Naive B cell (primary cell): ENCODE results near the gene MVP. TPM values are rescaled to one million over a fixed set of nuclear protein-coding genes. Genes with fewer than 3 reads are reported as not detected.

Experiments used
- ATAC-seq, 2 donors: fragments of 150-1000 bp; cut with Tn5 transposase; 2 replicates each; pipeline ENCODE4 v1.10.0; 2021; ENCODE audit warnings: low read depth in 2 of 2, mild to moderate bottlenecking in 2 of 2, moderate library complexity in 2 of 2
- DNase-seq: peaks from one replicate; pipeline ENCODE4 v3.0.0; 2022
- H3K27ac Mint-ChIP-seq, 6 donors: one replicate each; pipeline ENCODE4 v1.8.0; 2020 to 2022; ENCODE audit warnings: mild to moderate bottlenecking in 6 of 6, mixed read lengths in 6 of 6, moderate library complexity in 5 of 6, inconsistent platforms in 2 of 6
- H3K27me3 Mint-ChIP-seq, 3 donors: one replicate each; pipeline ENCODE4 v1.8.0; 2021 to 2022; ENCODE audit warnings: mixed read lengths in 3 of 3, mild to moderate bottlenecking in 1 of 3
- H3K36me3 Mint-ChIP-seq, 2 donors: one replicate each; pipeline ENCODE4 v1.8.0; 2020 to 2022; ENCODE audit warnings: mixed read lengths in 2 of 2, inconsistent platforms in 1 of 2, mild to moderate bottlenecking in 1 of 2
- H3K4me1 Mint-ChIP-seq, 3 donors: one replicate each; pipeline ENCODE4 v1.8.0; 2020 to 2022; ENCODE audit warnings: mixed read lengths in 3 of 3, inconsistent platforms in 1 of 3, mild to moderate bottlenecking in 1 of 3, moderate library complexity in 1 of 3
- H3K4me3 Mint-ChIP-seq, 8 donors: one replicate each; pipeline ENCODE4 v1.8.0; 2020 to 2022; ENCODE audit warnings: mild to moderate bottlenecking in 8 of 8, mixed read lengths in 8 of 8, moderate library complexity in 8 of 8, inconsistent platforms in 2 of 8
- H3K9me3 Mint-ChIP-seq, 7 donors: one replicate each; pipeline ENCODE4 v1.8.0; 2020 to 2022; ENCODE audit warnings: mixed read lengths in 7 of 7, mild to moderate bottlenecking in 5 of 7, inconsistent platforms in 2 of 7, moderate library complexity in 1 of 7
- polyA plus RNA-seq, 6 donors: library from polyadenylated mRNA; unstranded; fragments of 300-500 nt; fragmentation: Illumina TruSeq; gene quantifications; one replicate each; pipeline ENCODE4 v1.2.3, GENCODE V29; 2021; ENCODE audit warnings: low read depth in 6 of 6

The MVP gene
- polyA plus RNA-seq, 6 donors from 2014 or later: 39.7 to 61.4 (median 43.9) TPM

GRCh38 chr16:29806641-29807425, 13.4 kb upstream of the MVP start:
- Mint-ChIP-seq H3K36me3 (peaks cover 0 to 7% of the 10 kb centered on the region in 2 donors), H3K4me1 (peaks cover 48 to 59% (median 51%) of the 10 kb centered on the region in 3 donors)
- ATAC-seq: no peak

GRCh38 chr16:29807426-29808218, 12.6 kb upstream of the MVP start:
- H3K9me3 Mint-ChIP-seq: no peaks in the 10 kb centered on the region
- peaks cover 0 to 11% (median 6%) of the 10 kb centered on the region in 3 donors for H3K27me3 Mint-ChIP-seq
- H3K27ac Mint-ChIP-seq: peak overlapping the region; percentile 85 to 98 (median 96)
- DNase-seq: peak; percentile 85
- H3K4me1 Mint-ChIP-seq: peaks cover 49 to 62% (median 51%) of the 10 kb centered on the region in 3 donors
- H3K36me3 Mint-ChIP-seq: peaks cover 0 to 7% of the 10 kb centered on the region in 2 donors
- ATAC-seq: peak; percentile 39 to 46
- H3K4me3 Mint-ChIP-seq: peak overlapping the region; percentile 78 to 95 (median 89)

More at GRCh38 chr16:29806641-29807425, 13.4 kb upstream of the MVP start:
- DNase-seq: peak; percentile 35
- Mint-ChIP-seq H3K27ac (peak overlapping the region in 5 of 6 donors; percentile 90 to 98 (median 95)), H3K4me3 (peak overlapping the region; percentile 78 to 95 (median 89)), H3K27me3 (peaks cover 0 to 6% (median 5%) of the 10 kb centered on the region in 3 donors), H3K9me3 (no peaks in the 10 kb centered on the region)

DNA sequence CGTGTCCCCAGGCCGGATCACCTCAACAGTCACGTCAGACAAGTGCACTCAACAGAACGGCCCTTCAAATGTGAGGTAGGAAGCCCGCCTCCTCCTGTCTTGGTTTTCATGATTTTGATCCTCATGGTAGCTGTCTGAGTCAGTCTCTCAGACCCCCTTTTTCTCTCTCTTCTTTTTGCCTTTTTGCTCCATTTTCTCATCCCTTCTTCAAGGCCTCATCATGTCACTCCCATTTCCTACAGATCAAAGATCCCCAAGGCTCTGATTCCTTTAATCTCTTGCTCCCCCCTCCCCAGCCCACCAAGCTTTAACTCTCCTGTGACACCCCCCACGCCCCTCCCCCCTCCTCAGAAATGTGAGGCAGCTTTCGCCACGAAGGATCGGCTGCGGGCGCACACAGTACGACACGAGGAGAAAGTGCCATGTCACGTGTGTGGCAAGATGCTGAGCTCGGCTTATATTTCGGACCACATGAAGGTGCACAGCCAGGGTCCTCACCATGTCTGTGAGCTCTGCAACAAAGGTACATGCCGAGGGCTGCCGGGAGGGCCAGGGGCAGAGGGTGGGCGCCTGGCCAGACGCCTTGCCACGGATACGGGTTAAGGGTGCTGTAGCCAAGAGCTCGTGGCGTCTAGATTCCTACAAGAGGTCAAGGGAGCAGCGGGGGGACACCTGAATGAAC, 11.9 kb upstream of the MVP start:
- no peak for ATAC-seq
- peak overlapping the region; percentile 85 to 98 (median 96) for H3K27ac Mint-ChIP-seq

DNA sequence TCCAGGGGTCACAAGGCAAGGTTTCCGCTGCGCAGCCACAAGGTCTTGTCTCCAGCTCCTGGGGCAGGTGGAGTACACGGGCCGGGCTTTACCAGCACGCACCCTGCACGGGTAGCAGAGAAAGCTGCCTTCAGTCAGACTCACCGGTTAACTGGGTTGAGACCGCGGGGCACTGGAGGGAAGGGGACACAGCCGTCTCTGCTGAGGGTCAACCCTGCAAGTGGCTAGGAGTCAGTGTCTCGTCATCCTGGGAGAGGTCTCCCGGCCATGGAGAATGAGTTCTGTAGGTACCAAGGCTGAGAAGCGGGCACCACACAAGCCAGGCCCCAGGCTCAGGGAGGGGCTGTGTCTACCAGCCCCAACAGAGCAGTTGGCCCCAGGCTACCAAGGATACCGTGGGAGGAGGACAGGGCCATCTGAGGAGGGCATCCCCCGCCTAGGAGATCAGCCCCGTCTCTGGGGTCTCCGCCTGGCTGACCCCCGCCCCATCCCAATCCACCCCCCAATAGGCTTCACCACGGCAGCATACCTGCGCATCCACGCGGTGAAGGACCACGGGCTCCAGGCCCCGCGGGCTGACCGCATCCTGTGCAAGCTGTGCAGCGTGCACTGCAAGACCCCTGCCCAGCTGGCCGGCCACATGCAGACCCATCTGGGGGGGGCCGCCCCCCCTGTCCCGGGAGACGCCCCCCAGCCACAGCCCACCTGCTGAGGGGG, 11.1 kb upstream of the MVP start:
- H3K4me1 Mint-ChIP-seq: peaks cover 44 to 52% (median 49%) of the 10 kb centered on the region in 3 donors
- peak overlapping the region in 2 of 6 donors; percentile 12 to 44 for H3K27ac Mint-ChIP-seq
- DNase-seq (no peak), ATAC-seq (no peak)
- peak overlapping the region in 6 of 8 donors; percentile 25 to 95 (median 68) for H3K4me3 Mint-ChIP-seq
- H3K36me3 Mint-ChIP-seq: peaks cover 0 to 7% of the 10 kb centered on the region in 2 donors
- no peaks in the 10 kb centered on the region for H3K9me3 Mint-ChIP-seq
- H3K27me3 Mint-ChIP-seq: peaks cover 0 to 11% (median 6%) of the 10 kb centered on the region in 3 donors

More for the DNA sequence above, 11.9 kb upstream of the MVP start:
- H3K36me3 Mint-ChIP-seq: peaks cover 0 to 7% of the 10 kb centered on the region in 2 donors
- H3K27me3 Mint-ChIP-seq: peaks cover 0 to 11% (median 6%) of the 10 kb centered on the region in 3 donors
- H3K4me1 Mint-ChIP-seq: peaks cover 52 to 61% (median 52%) of the 10 kb centered on the region in 3 donors
- peak overlapping the region; percentile 78 to 95 (median 89) for H3K4me3 Mint-ChIP-seq
- no peaks in the 10 kb centered on the region for H3K9me3 Mint-ChIP-seq
- DNase-seq: no peak

DNA sequence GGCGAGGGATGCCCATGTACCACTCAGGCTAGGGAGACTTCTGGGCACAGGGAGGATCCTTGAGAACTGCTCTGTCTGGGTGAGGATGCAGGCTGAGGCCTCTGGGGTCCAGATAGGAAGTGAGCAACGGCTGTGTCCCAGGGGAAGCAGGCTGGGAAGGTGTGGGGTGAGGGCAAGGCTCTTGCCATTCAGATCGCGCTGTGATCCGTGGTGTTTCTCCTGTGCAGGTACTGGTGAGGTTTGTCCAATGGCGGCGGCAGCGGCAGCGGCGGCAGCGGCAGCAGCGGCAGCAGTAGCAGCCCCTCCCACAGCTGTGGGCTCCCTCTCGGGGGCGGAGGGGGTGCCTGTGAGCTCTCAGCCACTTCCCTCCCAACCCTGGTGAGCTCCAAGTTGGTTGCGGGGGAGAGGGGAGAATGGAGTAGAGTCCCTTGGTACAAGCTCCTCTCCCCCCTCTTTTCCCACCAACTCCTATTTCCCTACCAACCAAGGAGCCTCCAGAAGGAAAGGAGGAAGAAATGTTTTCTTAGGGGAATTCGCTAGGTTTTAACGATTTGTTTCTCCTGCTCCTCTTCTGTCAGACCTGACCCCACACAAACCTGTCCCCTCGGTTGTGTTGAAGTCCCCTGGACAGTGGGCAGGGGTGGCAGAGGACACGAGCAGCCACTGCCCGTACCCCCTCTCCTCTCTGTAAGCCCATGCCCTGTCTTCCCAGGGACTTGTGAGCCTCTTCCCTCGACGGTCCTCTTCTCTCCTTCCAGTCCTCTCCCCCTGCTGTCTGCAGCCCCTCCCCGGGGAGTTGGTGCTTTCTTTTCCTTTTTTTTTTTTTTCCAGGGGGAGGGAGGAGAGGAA, 10.2 kb upstream of the MVP start:
- Mint-ChIP-seq H3K36me3 (peaks cover 0 to 7% of the 10 kb centered on the region in 2 donors), H3K27ac (peak overlapping the region in 2 of 6 donors; percentile 42 to 86), H3K27me3 (peaks cover 0 to 11% (median 6%) of the 10 kb centered on the region in 3 donors), H3K4me1 (peaks cover 45 to 52% (median 51%) of the 10 kb centered on the region in 3 donors), H3K4me3 (peak overlapping the region in 6 of 8 donors; percentile 57 to 89 (median 69)), H3K9me3 (no peaks in the 10 kb centered on the region)
- DNase-seq (no peak), ATAC-seq (no peak)

DNA sequence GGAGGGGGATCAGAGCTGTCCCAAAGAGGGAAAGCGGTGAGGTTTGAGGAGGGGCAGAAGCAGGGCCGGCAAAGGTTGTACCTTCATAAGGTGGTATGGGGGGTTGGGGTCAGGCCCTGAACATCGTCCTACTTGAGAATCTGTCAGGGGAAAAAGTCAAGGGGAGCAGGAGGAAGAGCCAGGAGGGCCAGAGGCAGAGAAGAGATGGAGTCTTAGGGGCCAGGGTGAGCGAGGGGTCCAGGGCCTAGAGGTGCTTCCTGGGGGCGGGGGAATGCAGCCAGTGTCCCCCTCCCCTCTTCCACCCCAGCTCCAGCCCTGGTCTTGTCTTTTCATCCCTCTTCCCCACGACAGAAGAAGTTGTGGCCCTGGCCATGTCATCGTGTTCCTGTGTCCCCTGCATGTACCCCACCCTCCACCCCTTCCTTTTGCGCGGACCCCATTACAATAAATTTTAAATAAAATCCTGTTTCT, 9.5 kb upstream of the MVP start:
- DNase-seq: no peak
- Mint-ChIP-seq H3K36me3 (peaks cover 0 to 7% of the 10 kb centered on the region in 2 donors), H3K27me3 (peaks cover 0 to 11% (median 6%) of the 10 kb centered on the region in 3 donors), H3K4me3 (peak overlapping the region; percentile 77 to 91 (median 86)), H3K9me3 (no peaks in the 10 kb centered on the region), H3K4me1 (peaks cover 44 to 54% (median 52%) of the 10 kb centered on the region in 3 donors), H3K27ac (peak overlapping the region in 1 of 6 donors; percentile 84)
- ATAC-seq: no peak

DNA sequence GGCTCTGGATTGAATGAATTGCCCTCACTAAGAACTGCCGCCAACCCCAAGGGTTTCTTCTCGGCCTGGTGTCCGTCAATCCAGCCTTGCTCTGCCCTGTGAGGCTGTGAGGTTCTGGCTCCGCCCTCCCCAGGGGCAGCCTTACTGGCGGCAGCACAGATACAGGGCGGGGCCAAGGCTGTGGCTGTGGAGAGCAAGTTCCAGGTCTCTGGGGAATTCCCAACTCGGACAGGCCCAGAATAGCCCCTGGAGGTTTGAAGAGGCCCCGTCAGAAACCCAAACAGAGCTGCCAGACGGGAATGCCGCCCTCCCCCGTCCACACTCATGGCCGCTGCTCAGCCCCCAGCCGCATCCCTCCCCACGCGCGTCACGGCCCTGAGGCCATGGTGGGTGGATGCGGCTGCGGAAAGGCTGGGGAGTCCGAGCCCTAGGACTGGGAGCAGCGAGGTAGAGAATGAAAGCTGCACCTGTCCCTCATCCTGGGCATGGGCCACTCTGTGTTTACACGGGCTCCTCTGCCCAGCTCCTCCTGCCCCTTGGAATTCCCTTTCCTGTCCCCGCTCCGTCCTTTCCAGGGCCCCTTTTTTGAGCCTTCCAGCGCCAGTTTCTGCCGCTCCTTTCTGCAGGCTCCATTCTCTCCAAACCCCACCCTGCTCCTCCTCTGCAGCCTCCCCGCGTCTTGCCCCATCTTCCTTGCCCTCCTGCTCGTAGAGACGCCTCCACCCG, 8.9 kb upstream of the MVP start:
- Mint-ChIP-seq H3K27ac (peak overlapping the region in 3 of 6 donors; percentile 27 to 84 (median 28)), H3K4me1 (peaks cover 44 to 57% (median 52%) of the 10 kb centered on the region in 3 donors), H3K27me3 (peaks cover 0 to 11% (median 6%) of the 10 kb centered on the region in 3 donors), H3K4me3 (peak overlapping the region; percentile 77 to 91 (median 86)), H3K9me3 (no peaks in the 10 kb centered on the region), H3K36me3 (peaks cover 0 to 7% of the 10 kb centered on the region in 2 donors)
- ATAC-seq (peak in 1 of 2 donors; percentile 8), DNase-seq (peak; percentile 47)

- Mint-ChIP-seq H3K9me3 (no peaks in the 10 kb centered on the region), H3K27ac (peak within 1 kb of the TSS; percentile 2 to 84 (median 52)), H3K4me1 (peaks cover 48 to 62% (median 59%) of the 10 kb centered on the region in 3 donors), H3K36me3 (peaks cover 0 to 7% of the 10 kb centered on the region in 2 donors), H3K4me3 (peak within 1 kb of the TSS; percentile 77 to 91 (median 86)), H3K27me3 (peaks cover 0 to 11% (median 6%) of the 10 kb centered on the region in 3 donors)
- ATAC-seq (no peak), DNase-seq (peak; percentile 33)
Observed at GRCh38 chr16:29811896-29812665, 8.2 kb upstream of the MVP start, which contains the start of gene PRRT2. Gene PRRT2 (plus strand): TSS chr16:29812193. CDS start chr16:29813055, 862 bp downstream.

DNA sequence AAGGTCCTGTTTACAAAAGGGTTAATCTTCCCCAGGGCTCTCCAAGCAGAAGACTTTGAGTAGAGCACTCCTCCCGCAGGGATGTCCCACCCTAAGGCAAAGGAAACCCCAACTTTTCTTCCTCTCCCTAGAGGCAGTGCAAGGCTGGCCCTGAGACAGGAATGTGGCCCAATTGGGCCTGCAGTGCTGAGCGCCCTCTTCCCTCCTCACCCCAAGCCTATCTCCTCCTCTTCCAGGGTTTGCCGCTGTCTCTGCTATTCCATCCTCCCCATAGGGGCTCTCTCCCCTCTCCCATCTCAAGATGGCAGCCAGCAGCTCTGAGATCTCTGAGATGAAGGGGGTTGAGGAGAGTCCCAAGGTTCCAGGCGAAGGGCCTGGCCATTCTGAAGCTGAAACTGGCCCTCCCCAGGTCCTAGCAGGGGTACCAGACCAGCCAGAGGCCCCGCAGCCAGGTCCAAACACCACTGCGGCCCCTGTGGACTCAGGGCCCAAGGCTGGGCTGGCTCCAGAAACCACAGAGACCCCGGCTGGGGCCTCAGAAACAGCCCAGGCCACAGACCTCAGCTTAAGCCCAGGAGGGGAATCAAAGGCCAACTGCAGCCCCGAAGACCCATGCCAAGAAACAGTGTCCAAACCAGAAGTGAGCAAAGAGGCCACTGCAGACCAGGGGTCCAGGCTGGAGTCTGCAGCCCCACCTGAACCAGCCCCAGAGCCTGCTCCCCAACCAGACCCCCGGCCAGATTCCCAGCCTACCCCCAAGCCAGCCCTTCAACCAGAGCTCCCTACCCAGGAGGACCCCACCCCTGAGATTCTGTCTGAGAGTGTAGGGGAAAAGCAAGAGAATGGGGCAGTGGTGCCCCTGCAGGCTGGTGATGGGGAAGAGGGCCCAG, 7.3 kb upstream of the MVP start:
- peaks cover 0 to 11% (median 6%) of the 10 kb centered on the region in 3 donors for H3K27me3 Mint-ChIP-seq
- no peak for DNase-seq
- no peak for ATAC-seq
- peak overlapping the region in 1 of 6 donors; percentile 68 for H3K27ac Mint-ChIP-seq
- peaks cover 46 to 63% (median 61%) of the 10 kb centered on the region in 3 donors for H3K4me1 Mint-ChIP-seq
- H3K36me3 Mint-ChIP-seq: peaks cover 0 to 7% of the 10 kb centered on the region in 2 donors
- peak overlapping the region; percentile 16 to 89 (median 80) for H3K4me3 Mint-ChIP-seq
- no peaks in the 10 kb centered on the region for H3K9me3 Mint-ChIP-seq
